Thyroid gland (tissue), 4 donors: ENCODE results near the gene NCLN. TPM values are rescaled to one million over a fixed set of nuclear protein-coding genes. Genes with fewer than 3 reads are reported as not detected.

Experiments used
- DNase-seq, 2 donors: peaks; one replicate each; pipeline ENCODE4 v3.0.0-alpha.2; 2019
- H3K27ac ChIP-seq, 3 donors: fragments of 200-600 bp; sonication (generic); 1 replicate in 2 of 3; 2 replicates in 1 of 3; pipeline ENCODE4 v1.5.1; 2016 to 2019; ENCODE audit warnings: mild to moderate bottlenecking in 1 of 3, moderate library complexity in 1 of 3
- H3K27me3 ChIP-seq: fragments of 200-600 bp; sonication (generic); one replicate; pipeline ENCODE4 v1.5.1; 2019
- H3K36me3 ChIP-seq, 2 donors: fragments of 200-600 bp; sonication (generic); one replicate each; pipeline ENCODE4 v1.5.1; 2016 to 2019
- H3K4me1 ChIP-seq, 2 donors: fragments of 200-600 bp; sonication (generic); one replicate each; pipeline ENCODE4 v1.5.1; 2017 to 2019
- H3K4me3 ChIP-seq, 3 donors: fragments of 200-600 bp; sonication (generic); replicated peaks in 1 of 3; 1 replicate in 2 of 3; 2 replicates in 1 of 3; pipeline ENCODE4 v1.5.1; 2016; ENCODE audit warnings: mild to moderate bottlenecking in 1 of 3
- H3K9me3 ChIP-seq: fragments of 200-600 bp; sonication (generic); one replicate; pipeline ENCODE4 v1.5.1; 2017
- CTCF ChIP-seq, 6 experiments: fragments of 200-600 bp in 3 of 6; fragments of 450-650 bp in 3 of 6; sonication (generic) in 3 of 6; IDR thresholded peaks; one replicate each; pipeline ENCODE4 v1.5.1; 2016 to 2019; ENCODE audit warnings: antibody characterized with exemption in 6 of 6, mild to moderate bottlenecking in 2 of 6, inconsistent platforms in 1 of 6, moderate library complexity in 1 of 6
- POLR2A ChIP-seq, 2 donors: fragments of 450-650 bp; IDR thresholded peaks; one replicate each; pipeline ENCODE4 v1.6.1; 2017; ENCODE audit warnings: antibody characterized with exemption in 2 of 2, mild to moderate bottlenecking in 2 of 2, moderate library complexity in 1 of 2
- WGBS, 2 donors: methylation state at CpG; one replicate each; pipeline ENCODE4 v1.1.5; 2017; 5-methylcytosine and 5-hydroxymethylcytosine counted together
- intact Hi-C: fragments of 100-400 bp; cut with DNase I; formaldehyde crosslinking; loops from one replicate; pipeline ENCODE4 v1.15.1; 2023
- total RNA-seq, 4 donors: library from RNA; depleted of rRNA; stranded (reverse); fragments of >200 nt; gene quantifications; one replicate each; pipeline ENCODE4 v1.2.3, GENCODE V29; 2016

Gene NCLN
- total RNA-seq, 4 donors from 2014 or later = 30.8 to 48.5 (median 37.2) TPM

GRCh38 chr19:3140667-3141038, 45.1 kb upstream of the NCLN start:
- TF ChIP-seq POLR2A (IDR thresholded peaks at IDR 0.05) (no peak), CTCF (IDR thresholded peaks at IDR 0.05) (no peak)

GRCh38 chr19:3142292-3142670, 43.4 kb upstream of the NCLN start:
- DNase-seq = no peak

More at GRCh38 chr19:3140667-3141038, 45.1 kb upstream of the NCLN start:
- Histone ChIP-seq H3K27me3 (no peaks in the 10 kb centered on the region), H3K36me3 (no peaks in the 10 kb centered on the region), H3K4me1 (peaks cover 0 to 10% of the 10 kb centered on the region in 2 donors), H3K27ac (no peak overlapping the region), H3K4me3 (no peak overlapping the region), H3K9me3 (no peaks in the 10 kb centered on the region)
- intact Hi-C loops = no loop called here
- DNase-seq = no peak

GRCh38 chr19:3142781-3143337, 42.9 kb upstream of the NCLN start:
- no peaks in the 10 kb centered on the region for H3K9me3 ChIP-seq
- no peak for TF ChIP-seq CTCF (IDR thresholded peaks at IDR 0.05)
- no peak for TF ChIP-seq POLR2A (IDR thresholded peaks at IDR 0.05)
- peaks cover 0 to 10% of the 10 kb centered on the region in 2 donors for H3K4me1 ChIP-seq
- intact Hi-C loops = no loop called here
- WGBS, 2 donors = 57 to 61% methylated on average over 11 of the region's 11 CpGs
- H3K27me3 ChIP-seq = no peaks in the 10 kb centered on the region
- H3K4me3 ChIP-seq = no peak overlapping the region
- H3K36me3 ChIP-seq = no peaks in the 10 kb centered on the region
- DNase-seq = no peak
- peak overlapping the region; percentile 36 to 56 (median 37) for H3K27ac ChIP-seq

More at GRCh38 chr19:3142292-3142670, 43.4 kb upstream of the NCLN start:
- Histone ChIP-seq H3K27me3 (no peaks in the 10 kb centered on the region), H3K4me1 (peaks cover 0 to 10% of the 10 kb centered on the region in 2 donors), H3K9me3 (no peaks in the 10 kb centered on the region), H3K4me3 (no peak overlapping the region), H3K36me3 (no peaks in the 10 kb centered on the region), H3K27ac (peak overlapping the region; percentile 36 to 56 (median 37))
- intact Hi-C loops = no loop called here
- WGBS, 2 donors = 52 to 65% methylated on average over 6 of the region's 6 CpGs
- no peak for TF ChIP-seq CTCF (IDR thresholded peaks at IDR 0.05)
- TF ChIP-seq POLR2A (IDR thresholded peaks at IDR 0.05) = no peak

- WGBS, 2 donors = 77 to 78% methylated on average over 13 to 17 of the region's 20 CpGs
Observed at GRCh38 chr19:3145909-3146676, 39.6 kb upstream of the NCLN start.

More at GRCh38 chr19:3145909-3146676, 39.6 kb upstream of the NCLN start:
- Histone ChIP-seq H3K4me1 (peaks cover 0 to 10% of the 10 kb centered on the region in 2 donors), H3K27me3 (no peaks in the 10 kb centered on the region), H3K9me3 (no peaks in the 10 kb centered on the region), H3K27ac (no peak overlapping the region), H3K36me3 (no peaks in the 10 kb centered on the region), H3K4me3 (no peak overlapping the region)
- TF ChIP-seq POLR2A (IDR thresholded peaks at IDR 0.05) (no peak), CTCF (IDR thresholded peaks at IDR 0.05) (no peak)
- no peak for DNase-seq
- intact Hi-C loops = no loop called here
